ENCODE data around the gene LCN12. TPM values are rescaled to one million over a fixed set of nuclear protein-coding genes. Genes with fewer than 3 reads are reported as not detected.
A peak's percentile ranks its signal among the peaks of the same experiment; 100 is the strongest.

The LCN12 gene
- total RNA-seq, 1 experiment from 2014 or later = 2.1 TPM

DNA sequence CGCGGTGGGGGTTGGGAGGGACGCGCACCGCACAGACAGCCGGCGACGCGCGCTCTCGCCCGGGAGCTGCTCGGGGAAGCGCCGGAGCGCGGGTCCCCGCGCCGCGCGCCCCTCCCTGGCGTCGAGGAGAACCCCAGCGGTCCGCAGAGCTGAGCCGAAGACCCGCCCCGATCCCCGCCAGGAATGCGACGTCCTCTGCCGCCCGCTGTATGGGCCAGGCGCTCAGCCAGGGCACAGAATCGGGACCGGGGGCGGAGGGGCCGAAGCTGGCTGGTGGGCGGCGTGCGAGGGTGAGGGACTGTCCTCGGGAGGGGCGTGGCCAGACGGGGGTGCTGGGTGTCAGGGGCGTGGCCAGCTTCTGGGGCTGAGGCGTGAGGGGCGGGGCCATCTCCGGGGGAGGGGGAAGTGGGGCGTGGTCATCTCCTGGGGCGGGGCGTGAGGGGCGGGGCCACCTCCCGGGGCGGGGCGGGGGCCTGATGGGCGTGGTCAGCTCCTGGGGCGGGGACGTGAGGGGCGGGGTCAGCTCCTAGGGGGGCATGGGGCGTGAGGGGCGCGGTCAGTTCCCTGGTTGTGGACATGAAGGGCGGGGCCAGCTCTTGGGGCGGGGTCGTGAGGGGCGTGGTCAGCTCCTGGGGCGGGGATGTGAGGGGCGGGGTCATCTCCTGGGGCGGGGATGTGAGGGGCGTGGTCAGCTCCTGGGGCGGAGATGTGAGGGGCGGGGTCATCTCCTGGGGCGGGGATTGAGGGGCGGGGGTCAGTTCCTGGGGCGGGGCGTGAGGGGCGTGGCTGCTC lies 26.2 kb downstream of the LCN12 start:
- peaks cover 9% of the 10 kb centered on the region for H3K23me2 ChIP-seq (ENCODE audit: insufficient read length, low read depth, low read length, poor library complexity, severe bottlenecking)
- no peak overlapping the region for H3K4ac ChIP-seq (ENCODE audit: low read depth, low read length)
- H3K4me2 ChIP-seq (ENCODE audit: insufficient read depth, insufficient read length, low read length) = peak overlapping the region; percentile 59
- H3K18ac ChIP-seq (ENCODE audit: insufficient read length, low read depth, low read length) = peak overlapping the region; percentile 65
- H4K5ac ChIP-seq (ENCODE audit: insufficient read length, low read depth, low read length) = no peak overlapping the region
- H2BK15ac ChIP-seq (ENCODE audit: low read depth, low read length) = no peak overlapping the region
- Mint-ChIP-seq H3K4me1 (peaks cover 2 to 16% of the 10 kb centered on the region in 2 experiments), H3K27me3 (ENCODE audit: low read depth) (peaks cover 7% of the 10 kb centered on the region), H3K36me3 (ENCODE audit: insufficient read depth in 1 of 3, low read depth in 3 of 3) (peaks cover 0 to 3% (median 0%) of the 10 kb centered on the region in 3 experiments; a peak in 1 of 7 replicates), H3K9me3 (no peaks in the 10 kb centered on the region), H3K27ac (no peak overlapping the region), H3K4me3 (peak overlapping the region; percentile 54 to 78)
- WGBS (ENCODE audit: extremely low coverage, insufficient read length, low lambda C conversion rate) = no CpG with 5 or more reads among the region's 78 CpGs
- H3K9ac ChIP-seq (ENCODE audit: extremely low read depth, insufficient read length, low read length) = no peak overlapping the region
- H3K79me1 ChIP-seq (ENCODE audit: insufficient read depth, low read depth, low read length, poor library complexity, severe bottlenecking) = no peaks in the 10 kb centered on the region
- no peaks in the 10 kb centered on the region for H4K20me1 ChIP-seq (ENCODE audit: control insufficient read depth, insufficient read depth, insufficient read length)
- no peaks in the 10 kb centered on the region; the same call in 1 of the 2 replicates for H3K4me1 ChIP-seq (ENCODE audit: insufficient read depth, low read length)
- no peak overlapping the region for H4K8ac ChIP-seq (replicated peaks; ENCODE audit: insufficient read length, low read depth, low read length)
- TF ChIP-seq, protein P1, sequence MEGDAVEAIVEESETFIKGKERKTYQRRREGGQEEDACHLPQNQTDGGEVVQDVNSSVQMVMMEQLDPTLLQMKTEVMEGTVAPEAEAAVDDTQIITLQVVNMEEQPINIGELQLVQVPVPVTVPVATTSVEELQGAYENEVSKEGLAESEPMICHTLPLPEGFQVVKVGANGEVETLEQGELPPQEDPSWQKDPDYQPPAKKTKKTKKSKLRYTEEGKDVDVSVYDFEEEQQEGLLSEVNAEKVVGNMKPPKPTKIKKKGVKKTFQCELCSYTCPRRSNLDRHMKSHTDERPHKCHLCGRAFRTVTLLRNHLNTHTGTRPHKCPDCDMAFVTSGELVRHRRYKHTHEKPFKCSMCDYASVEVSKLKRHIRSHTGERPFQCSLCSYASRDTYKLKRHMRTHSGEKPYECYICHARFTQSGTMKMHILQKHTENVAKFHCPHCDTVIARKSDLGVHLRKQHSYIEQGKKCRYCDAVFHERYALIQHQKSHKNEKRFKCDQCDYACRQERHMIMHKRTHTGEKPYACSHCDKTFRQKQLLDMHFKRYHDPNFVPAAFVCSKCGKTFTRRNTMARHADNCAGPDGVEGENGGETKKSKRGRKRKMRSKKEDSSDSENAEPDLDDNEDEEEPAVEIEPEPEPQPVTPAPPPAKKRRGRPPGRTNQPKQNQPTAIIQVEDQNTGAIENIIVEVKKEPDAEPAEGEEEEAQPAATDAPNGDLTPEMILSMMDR (conservative IDR thresholded peaks at IDR 0.05) = no peak
- H3K14ac ChIP-seq (ENCODE audit: insufficient read depth, low read length) = peak overlapping the region; percentile 41; the same call in 1 of the 2 replicates
- no peak overlapping the region for H3K23ac ChIP-seq (ENCODE audit: insufficient read length, low read depth, low read length)
- no peak overlapping the region for H3T11ph ChIP-seq (ENCODE audit: low read length)
- no peaks in the 10 kb centered on the region for H3K79me2 ChIP-seq (ENCODE audit: insufficient read depth, low read length)
- no peak overlapping the region for H3K27ac ChIP-seq (ENCODE audit: insufficient read length, low read depth, low read length)
- H2BK120ac ChIP-seq (ENCODE audit: low read depth, low read length, poor library complexity, severe bottlenecking) = no peak overlapping the region
- no peaks in the 10 kb centered on the region for H3K9me3 ChIP-seq (ENCODE audit: control insufficient read depth, low read depth, low read length)
- no peak overlapping the region for H2AFZ ChIP-seq (ENCODE audit: low read length)
- no peak overlapping the region for H2BK12ac ChIP-seq (ENCODE audit: insufficient read length, low read depth, low read length)
- peak; percentile 94 for DNase-seq
- no peak overlapping the region for H3K56ac ChIP-seq (ENCODE audit: insufficient read length, low read depth, low read length)
- no peak overlapping the region for H2BK5ac ChIP-seq (ENCODE audit: insufficient read length, low read length)
- no peaks in the 10 kb centered on the region for H3K27me3 ChIP-seq (ENCODE audit: insufficient read depth, low read length)
- no peak overlapping the region for H2AK5ac ChIP-seq (ENCODE audit: insufficient read length, low read length)
- no peak overlapping the region for H4K91ac ChIP-seq (ENCODE audit: insufficient read length, low read depth, low read length)
- H2BK20ac ChIP-seq (ENCODE audit: low read depth, low read length, poor library complexity, severe bottlenecking) = no peak overlapping the region
